Measurements from ENCODE around the gene CCDC51. TPM values are rescaled to one million over a fixed set of nuclear protein-coding genes. Genes with fewer than 3 reads are reported as not detected.

CCDC51 gene
- total and polyA plus RNA-seq, 10 donors = 8.4 to 22.2 (median 15.0) TPM

GRCh38 chr3:48472673-48472922, 32.7 kb upstream of the CCDC51 start:
- H3K36me3 ChIP-seq = peaks cover 0 to 63% (median 24%) of the 10 kb centered on the region in 6 donors
- intact Hi-C loops (cut with DNase I; ENCODE audit: low total_unique reads) = no loop called here
- H3K9me3 ChIP-seq = no peaks in the 10 kb centered on the region
- H3K27ac ChIP-seq = peak overlapping the region; percentile 87 to 99 (median 95)
- peaks cover 49 to 95% (median 78%) of the 10 kb centered on the region in 6 donors for H3K4me1 ChIP-seq
- WGBS, 5 donors = 0 to 1% (median 0%) methylated on average over 5 of the region's 5 CpGs
- H3K4me3 ChIP-seq = peak overlapping the region; percentile 55 to 83 (median 66)
- TF ChIP-seq POLR2AphosphoS5 (IDR thresholded peaks at IDR 0.05) (no peak), POLR2A (IDR thresholded peaks at IDR 0.05) (no peak)
- TF ChIP-seq, protein P1, sequence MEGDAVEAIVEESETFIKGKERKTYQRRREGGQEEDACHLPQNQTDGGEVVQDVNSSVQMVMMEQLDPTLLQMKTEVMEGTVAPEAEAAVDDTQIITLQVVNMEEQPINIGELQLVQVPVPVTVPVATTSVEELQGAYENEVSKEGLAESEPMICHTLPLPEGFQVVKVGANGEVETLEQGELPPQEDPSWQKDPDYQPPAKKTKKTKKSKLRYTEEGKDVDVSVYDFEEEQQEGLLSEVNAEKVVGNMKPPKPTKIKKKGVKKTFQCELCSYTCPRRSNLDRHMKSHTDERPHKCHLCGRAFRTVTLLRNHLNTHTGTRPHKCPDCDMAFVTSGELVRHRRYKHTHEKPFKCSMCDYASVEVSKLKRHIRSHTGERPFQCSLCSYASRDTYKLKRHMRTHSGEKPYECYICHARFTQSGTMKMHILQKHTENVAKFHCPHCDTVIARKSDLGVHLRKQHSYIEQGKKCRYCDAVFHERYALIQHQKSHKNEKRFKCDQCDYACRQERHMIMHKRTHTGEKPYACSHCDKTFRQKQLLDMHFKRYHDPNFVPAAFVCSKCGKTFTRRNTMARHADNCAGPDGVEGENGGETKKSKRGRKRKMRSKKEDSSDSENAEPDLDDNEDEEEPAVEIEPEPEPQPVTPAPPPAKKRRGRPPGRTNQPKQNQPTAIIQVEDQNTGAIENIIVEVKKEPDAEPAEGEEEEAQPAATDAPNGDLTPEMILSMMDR (IDR thresholded peaks at IDR 0.05 in 8 of 11, conservative IDR thresholded peaks at IDR 0.05 in 3 of 11) = no peak
- no peaks in the 10 kb centered on the region for H3K27me3 ChIP-seq (replicated peaks in 1 of 7)
- DNase-seq = no peak

DNA sequence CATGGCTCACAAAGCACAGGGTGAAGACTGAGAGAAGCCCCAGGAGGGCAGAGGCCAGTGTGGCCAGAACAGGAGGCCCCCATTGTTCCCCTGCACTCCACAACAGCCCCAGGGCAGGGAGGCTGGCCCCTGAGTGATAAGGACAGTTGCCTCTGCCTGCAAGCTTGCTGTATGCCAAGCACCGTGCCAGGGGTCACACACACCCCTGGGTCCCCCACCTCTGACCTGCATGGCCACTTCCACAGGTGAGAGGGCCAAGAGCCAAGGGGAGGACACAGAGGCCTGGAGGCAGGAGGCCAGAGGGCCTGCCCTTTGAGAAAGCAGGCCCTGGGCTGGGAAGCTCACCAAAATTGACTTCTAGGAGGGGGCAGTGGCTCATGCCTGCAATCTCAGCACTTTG, 30.4 kb upstream of the CCDC51 start:
- peak; percentile 68 for DNase-seq
- Histone ChIP-seq H3K9me3 (no peaks in the 10 kb centered on the region), H3K4me3 (peak overlapping the region in 1 of 8 donors; percentile 39), H3K4me1 (peaks cover 60 to 98% (median 85%) of the 10 kb centered on the region in 6 donors), H3K27me3 (replicated peaks in 1 of 7) (no peaks in the 10 kb centered on the region), H3K36me3 (peaks cover 0 to 50% (median 31%) of the 10 kb centered on the region in 6 donors), H3K27ac (peak overlapping the region in 7 of 8 donors; percentile 40 to 99 (median 92))
- peak in 1 of 3 donors; percentile 41 for TF ChIP-seq POLR2AphosphoS5 (IDR thresholded peaks at IDR 0.05)
- TF ChIP-seq, protein P1 (IDR thresholded peaks at IDR 0.05 in 8 of 11, conservative IDR thresholded peaks at IDR 0.05 in 3 of 11) = no peak
- intact Hi-C loops (cut with DNase I; ENCODE audit: low total_unique reads) = no loop called here
- 63 to 91% (median 67%) methylated on average over 1 of the region's 1 CpG for WGBS, 5 donors

- Histone ChIP-seq H3K27ac (peak overlapping the region in 6 of 8 donors; percentile 40 to 99 (median 97)), H3K27me3 (replicated peaks in 1 of 7) (no peaks in the 10 kb centered on the region), H3K36me3 (peaks cover 0 to 57% (median 31%) of the 10 kb centered on the region in 6 donors), H3K4me1 (peaks cover 64 to 98% (median 88%) of the 10 kb centered on the region in 6 donors), H3K4me3 (peak overlapping the region in 1 of 8 donors; percentile 39), H3K9me3 (no peaks in the 10 kb centered on the region)
- TF ChIP-seq, protein P1 (IDR thresholded peaks at IDR 0.05 in 8 of 11, conservative IDR thresholded peaks at IDR 0.05 in 3 of 11) = no peak
- TF ChIP-seq POLR2A (IDR thresholded peaks at IDR 0.05) (no peak), POLR2AphosphoS5 (IDR thresholded peaks at IDR 0.05) (peak in 1 of 3 donors; percentile 45)
- DNase-seq = peak; percentile 73
- intact Hi-C loops (cut with DNase I; ENCODE audit: low total_unique reads) = no loop called here
- WGBS, 5 donors = 76 to 87% (median 82%) methylated on average over 25 to 29 of the region's 29 CpGs
Measured at GRCh38 chr3:48469046-48469915, 29.4 kb upstream of the CCDC51 start.

DNA sequence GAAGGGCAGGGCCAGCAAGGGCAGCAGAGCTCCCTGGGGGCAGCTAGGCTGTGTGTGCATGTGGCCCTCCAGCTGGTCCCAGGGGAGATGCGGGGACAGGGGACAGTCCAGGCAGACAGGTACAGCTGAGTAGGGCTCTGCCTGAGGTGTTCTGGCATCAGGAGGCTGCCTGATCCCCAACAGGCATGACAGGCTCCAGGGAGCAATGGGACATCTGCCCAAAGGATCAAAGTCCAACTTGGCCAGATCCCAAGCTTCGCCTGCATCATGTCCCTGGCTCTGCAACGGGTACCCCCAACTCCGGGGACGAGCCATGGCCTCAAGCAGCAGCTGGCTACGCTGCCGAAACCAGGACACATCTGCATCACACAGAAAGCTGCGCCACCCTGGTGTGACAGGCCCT, 28.4 kb upstream of the CCDC51 start:
- Histone ChIP-seq H3K36me3 (peaks cover 0 to 66% (median 31%) of the 10 kb centered on the region in 6 donors), H3K27me3 (replicated peaks in 1 of 7) (no peaks in the 10 kb centered on the region), H3K4me3 (peak overlapping the region in 2 of 8 donors; percentile 58 to 92), H3K27ac (peak overlapping the region; percentile 29 to 99 (median 97)), H3K9me3 (no peaks in the 10 kb centered on the region), H3K4me1 (peaks cover 59 to 88% (median 82%) of the 10 kb centered on the region in 6 donors)
- intact Hi-C loops (cut with DNase I; ENCODE audit: low total_unique reads) = no loop called here
- WGBS, 5 donors = 84 to 89% (median 85%) methylated on average over 3 to 8 of the region's 8 CpGs
- peak; percentile 73 for DNase-seq
- no peak for TF ChIP-seq POLR2A (IDR thresholded peaks at IDR 0.05)
- TF ChIP-seq, protein P1 (IDR thresholded peaks at IDR 0.05 in 8 of 11, conservative IDR thresholded peaks at IDR 0.05 in 3 of 11) = no peak
- TF ChIP-seq POLR2AphosphoS5 (IDR thresholded peaks at IDR 0.05) = peak in 2 of 3 donors; percentile 21 to 47
